ENCODE measurements around the gene C19orf47. TPM values are rescaled to one million over a fixed set of nuclear protein-coding genes. Genes with fewer than 3 reads are reported as not detected.

C19orf47 gene, protein sequence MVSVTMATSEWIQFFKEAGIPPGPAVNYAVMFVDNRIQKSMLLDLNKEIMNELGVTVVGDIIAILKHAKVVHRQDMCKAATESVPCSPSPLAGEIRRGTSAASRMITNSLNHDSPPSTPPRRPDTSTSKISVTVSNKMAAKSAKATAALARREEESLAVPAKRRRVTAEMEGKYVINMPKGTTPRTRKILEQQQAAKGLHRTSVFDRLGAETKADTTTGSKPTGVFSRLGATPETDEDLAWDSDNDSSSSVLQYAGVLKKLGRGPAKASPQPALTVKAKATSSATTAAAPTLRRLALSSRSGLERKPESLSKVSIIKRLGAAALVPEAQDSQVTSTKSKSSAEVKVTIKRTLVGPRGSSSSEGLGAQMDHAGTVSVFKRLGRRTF
- polyA plus RNA-seq: 8.8 TPM

DNA sequence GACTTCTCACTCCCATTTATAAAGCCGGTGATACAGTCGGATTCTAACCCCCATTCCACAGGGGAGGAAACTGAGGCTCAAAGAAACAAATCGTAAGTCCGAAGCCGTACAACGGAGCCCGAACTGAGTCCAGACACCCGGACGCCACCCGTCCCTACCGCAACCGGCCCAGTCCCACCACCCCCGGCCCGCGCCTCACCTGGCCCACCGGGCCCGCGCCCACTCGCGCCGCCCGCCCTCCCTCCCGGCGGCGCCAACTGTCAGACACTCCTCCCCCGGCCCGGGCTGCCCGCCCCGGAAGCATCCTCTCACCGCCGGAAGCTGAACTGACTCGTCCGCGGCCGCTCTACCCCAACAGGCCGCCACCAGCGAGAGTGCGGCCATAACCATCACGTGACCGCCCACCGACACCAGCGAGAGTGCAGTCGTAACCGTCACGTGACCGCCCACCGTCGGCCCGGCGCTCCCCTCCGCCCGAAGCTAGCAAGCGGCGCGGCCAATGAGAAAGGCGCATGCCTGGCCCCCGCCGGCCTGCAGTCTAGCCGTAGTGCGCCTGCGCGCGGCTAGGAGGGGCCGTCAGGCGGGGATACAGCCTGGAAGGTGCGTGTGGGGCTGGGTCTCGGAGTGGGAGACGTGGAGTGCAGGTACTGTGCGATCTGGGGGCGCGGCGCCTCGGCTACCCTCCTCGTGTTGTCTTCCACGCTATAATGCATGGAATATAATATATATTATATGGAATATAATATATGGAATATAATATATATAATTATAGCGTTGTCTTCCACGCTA lies at the start of gene C19orf47, which contains the start of gene PLD3:
C19orf47 (minus strand) TSS at position 273 of the 789 bp plus-strand sequence. CDS start 6,540 bp downstream, outside the sequence.
PLD3 (plus strand) TSS at position 571 of the 789 bp plus-strand sequence. CDS start 17,789 bp downstream, outside the sequence.
- Mint-ChIP-seq H3K36me3 (peaks cover 8% of the 10 kb centered on the region), H3K4me3 (peak within 1 kb of the TSS; percentile 91 to 97 (median 96)), H3K9me3 (no peaks in the 10 kb centered on the region), H3K27me3 (no peaks in the 10 kb centered on the region), H3K4me1 (peaks cover 11 to 24% (median 13%) of the 10 kb centered on the region in 3 donors), H3K27ac (peak within 1 kb of the TSS; percentile 90 to 97 (median 91))

DNA sequence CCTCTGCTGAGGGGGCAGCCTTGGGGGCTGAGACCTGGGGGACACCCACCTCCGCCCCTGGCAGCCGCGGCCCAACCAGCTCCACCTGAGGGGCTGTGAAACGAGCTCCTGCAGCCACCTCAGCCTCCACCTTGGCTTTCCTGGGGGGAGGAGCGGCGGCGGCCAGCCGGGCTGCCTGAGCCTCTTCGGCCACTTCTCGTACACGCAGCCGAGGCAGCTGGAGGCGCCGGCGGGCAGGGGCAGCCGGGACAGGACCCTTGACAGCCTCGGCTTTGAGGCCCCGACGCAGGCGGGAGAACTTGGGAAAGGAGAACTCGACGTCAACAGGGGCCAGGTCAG lies 49.3 kb upstream of the C19orf47 start:
- Mint-ChIP-seq H3K27ac (no peak overlapping the region), H3K9me3 (no peaks in the 10 kb centered on the region), H3K36me3 (no peaks in the 10 kb centered on the region), H3K4me1 (peaks cover 1 to 6% (median 5%) of the 10 kb centered on the region in 3 donors), H3K4me3 (no peak overlapping the region), H3K27me3 (peaks cover 2% of the 10 kb centered on the region)

DNA sequence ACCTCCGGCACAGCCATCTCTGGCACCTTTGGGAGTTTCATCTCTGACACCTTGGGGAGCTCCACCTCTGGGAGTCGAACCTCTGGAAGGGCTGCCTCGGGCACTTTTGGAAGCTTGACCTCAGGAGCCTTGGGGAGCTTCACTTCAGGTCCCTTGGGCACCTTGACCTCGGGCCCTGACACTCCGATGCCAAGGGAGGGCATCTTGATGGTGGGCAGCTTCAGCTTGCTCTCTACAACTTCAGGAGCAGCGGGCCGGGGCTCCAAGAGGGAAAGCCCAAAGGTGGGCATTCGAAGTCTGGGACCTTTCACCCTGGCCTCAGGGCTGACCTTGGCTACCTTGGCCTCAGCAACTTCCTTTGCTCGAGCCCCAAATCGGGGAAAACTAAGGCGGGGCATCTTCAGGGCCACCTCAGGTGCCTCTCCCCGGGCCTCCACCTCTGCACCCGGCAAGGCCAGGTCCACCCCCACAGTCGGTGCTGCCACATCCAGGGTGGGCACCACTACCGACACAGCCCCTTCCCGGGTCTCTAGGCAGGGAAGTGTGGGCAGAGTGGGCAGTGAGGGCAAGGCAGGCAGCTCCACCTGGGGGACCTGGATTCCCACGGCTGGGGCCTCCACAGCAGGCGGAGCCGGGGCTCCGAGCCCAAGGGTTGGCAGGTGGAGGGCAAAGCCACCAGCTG lies 48.8 kb upstream of the C19orf47 start:
- H3K4me3 Mint-ChIP-seq: no peak overlapping the region
- H3K27me3 Mint-ChIP-seq: peaks cover 4% of the 10 kb centered on the region
- H3K36me3 Mint-ChIP-seq: peaks cover 2% of the 10 kb centered on the region
- no peak overlapping the region for H3K27ac Mint-ChIP-seq
- H3K4me1 Mint-ChIP-seq: peaks cover 1 to 6% (median 5%) of the 10 kb centered on the region in 3 donors
- no peaks in the 10 kb centered on the region for H3K9me3 Mint-ChIP-seq

DNA sequence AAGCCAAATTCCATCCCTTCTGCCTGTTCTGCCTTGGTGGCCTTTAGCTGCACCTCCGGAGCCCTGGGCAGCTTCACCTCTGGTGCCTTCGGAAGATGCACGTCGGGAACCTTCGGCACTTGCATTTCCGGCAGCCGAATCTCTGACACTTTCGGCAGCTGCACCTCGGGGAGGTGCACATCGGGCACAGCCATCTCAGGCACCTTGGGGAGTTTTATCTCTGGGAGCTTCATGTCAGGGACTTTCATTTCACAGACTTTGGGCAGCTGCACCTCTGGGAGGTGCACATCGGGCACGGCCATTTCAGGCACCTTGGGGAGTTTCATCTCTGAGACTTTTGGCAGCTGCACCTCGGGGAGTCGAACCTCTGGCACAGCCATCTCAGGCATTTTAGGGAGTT lies 47.8 kb upstream of the C19orf47 start:
- Mint-ChIP-seq H3K27me3 (peaks cover 4% of the 10 kb centered on the region), H3K9me3 (no peaks in the 10 kb centered on the region), H3K4me1 (peaks cover 1 to 6% (median 5%) of the 10 kb centered on the region in 3 donors), H3K27ac (no peak overlapping the region), H3K36me3 (peaks cover 2% of the 10 kb centered on the region), H3K4me3 (no peak overlapping the region)

DNA sequence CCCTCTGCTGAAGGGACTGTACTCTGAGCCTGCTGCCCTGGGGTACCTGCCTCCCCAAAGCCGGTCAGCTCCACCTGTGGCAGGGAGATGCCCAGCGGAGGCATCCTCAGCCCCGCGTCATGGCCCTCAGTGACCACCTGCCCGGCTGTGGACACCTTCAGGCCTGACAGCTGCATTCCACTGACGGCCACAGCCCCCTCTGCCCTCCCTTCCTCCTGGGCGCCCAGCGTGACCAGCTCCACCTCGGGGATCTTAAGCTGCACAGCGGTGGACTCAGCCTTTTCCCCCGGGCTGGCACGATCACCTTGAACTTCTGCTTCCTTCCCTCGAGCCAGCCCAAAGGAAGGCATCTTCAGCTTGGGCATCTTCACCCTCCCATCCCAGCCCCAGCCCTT lies 46.6 kb upstream of the C19orf47 start:
- Mint-ChIP-seq H3K36me3 (peaks cover 2% of the 10 kb centered on the region), H3K27me3 (peaks cover 6% of the 10 kb centered on the region), H3K4me3 (no peak overlapping the region), H3K9me3 (no peaks in the 10 kb centered on the region), H3K4me1 (peaks cover 1 to 6% (median 5%) of the 10 kb centered on the region in 3 donors), H3K27ac (no peak overlapping the region)

DNA sequence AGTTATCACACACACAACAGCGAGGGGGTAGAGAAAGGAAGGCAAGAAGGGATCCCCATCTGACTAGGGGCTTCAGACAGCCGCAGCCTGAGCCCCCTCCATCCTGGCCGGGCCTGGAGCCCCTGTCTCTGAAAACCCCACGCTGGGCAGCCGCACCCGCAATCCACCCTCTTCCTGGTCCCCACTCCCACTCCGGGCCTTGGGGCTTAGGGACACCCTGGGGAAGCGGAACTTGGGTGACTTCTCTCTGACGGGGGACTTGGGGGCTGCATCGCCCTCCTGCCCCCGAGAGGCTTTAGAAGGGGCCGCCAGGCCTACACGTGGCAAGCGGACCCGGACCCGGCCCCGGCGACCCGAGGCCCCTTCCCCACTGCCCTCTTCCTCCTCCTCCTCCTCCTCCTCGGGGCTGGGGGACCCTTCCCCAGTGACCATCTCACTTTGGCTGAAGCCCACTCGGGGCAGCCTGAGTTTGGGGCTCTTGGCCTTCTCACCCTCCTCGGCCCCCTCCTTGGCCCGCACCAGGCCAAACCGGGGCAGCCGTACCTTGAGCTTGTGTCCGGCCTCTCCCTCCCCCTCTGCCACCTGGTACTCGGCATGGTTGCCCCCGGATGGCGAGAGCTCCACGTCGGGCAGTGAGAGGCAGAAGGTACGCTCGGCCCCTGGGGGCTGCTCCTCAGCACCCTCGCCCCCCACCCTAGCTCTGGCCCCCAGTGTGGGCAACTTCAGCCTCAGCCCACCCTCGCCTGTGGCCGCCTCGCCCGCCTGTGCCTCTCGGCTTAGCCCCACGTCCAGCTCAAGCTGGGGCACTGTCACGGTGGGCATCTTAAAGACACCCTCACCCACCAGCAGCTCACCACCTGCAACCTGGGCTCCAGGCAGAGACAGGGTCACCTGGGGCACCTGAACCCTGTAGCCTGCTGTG lies 46.0 kb upstream of the C19orf47 start:
- Mint-ChIP-seq H3K27me3 (peaks cover 6% of the 10 kb centered on the region), H3K27ac (no peak overlapping the region), H3K4me1 (peaks cover 1 to 4% (median 4%) of the 10 kb centered on the region in 3 donors), H3K36me3 (peaks cover 2% of the 10 kb centered on the region), H3K9me3 (no peaks in the 10 kb centered on the region), H3K4me3 (no peak overlapping the region)

DNA sequence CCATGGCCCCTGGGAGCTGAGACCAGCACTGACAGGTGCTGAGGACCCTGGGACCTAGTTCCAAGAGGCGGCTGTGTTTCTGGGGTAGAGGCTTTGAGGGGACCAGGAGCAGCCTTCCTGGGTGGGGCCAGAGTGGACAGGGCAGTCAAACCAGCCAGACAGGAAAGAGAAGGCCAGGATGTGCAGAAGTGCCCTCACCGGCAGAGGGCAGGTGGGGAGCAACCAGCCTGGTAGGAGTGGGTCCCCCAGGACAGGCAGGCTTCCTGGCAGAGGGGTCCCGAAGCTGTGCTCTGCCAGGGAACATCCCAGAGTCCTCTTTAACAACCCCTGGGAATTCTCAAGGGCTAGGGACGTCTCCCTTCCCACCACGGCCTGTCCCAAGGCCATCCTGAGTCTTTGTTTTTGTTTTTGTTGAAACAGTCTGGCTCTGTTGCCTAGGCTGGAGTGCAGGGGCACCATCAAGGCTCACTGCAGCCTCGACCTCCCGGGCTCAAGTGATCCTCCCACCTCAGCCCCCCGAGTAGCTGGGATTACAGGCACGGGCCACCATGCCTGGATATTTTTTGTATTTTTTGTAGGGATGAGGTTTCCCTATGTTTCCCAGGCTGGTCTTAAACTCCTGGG lies 44.8 kb upstream of the C19orf47 start:
- Mint-ChIP-seq H3K27me3 (peaks cover 5% of the 10 kb centered on the region), H3K27ac (no peak overlapping the region), H3K4me1 (no peaks in the 10 kb centered on the region), H3K4me3 (no peak overlapping the region), H3K36me3 (peaks cover 2% of the 10 kb centered on the region), H3K9me3 (no peaks in the 10 kb centered on the region)

DNA sequence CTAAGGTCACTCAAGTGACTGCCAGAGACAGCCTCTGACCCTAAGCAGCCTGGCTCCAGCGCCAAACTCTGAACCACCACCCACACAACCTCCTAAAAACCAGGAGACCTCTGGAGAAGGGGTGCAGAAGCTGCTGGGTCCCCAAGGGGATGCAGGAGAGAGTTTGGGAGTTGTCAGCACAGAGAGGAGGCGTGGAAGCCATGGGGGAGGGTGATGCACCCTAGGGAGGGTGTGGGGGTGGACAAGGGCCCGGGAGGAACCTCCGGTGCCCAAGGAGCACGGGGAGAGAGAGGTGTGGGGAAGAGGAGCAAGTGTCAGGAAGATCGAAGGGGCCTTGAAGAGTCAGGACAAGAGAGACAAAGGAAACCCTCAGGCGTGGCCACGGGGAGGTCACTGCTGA lies 43.9 kb upstream of the C19orf47 start:
- peaks cover 4% of the 10 kb centered on the region for H3K27me3 Mint-ChIP-seq
- H3K4me1 Mint-ChIP-seq: no peaks in the 10 kb centered on the region
- H3K36me3 Mint-ChIP-seq: peaks cover 3% of the 10 kb centered on the region
- no peaks in the 10 kb centered on the region for H3K9me3 Mint-ChIP-seq
- H3K27ac Mint-ChIP-seq: no peak overlapping the region
- no peak overlapping the region for H3K4me3 Mint-ChIP-seq

DNA sequence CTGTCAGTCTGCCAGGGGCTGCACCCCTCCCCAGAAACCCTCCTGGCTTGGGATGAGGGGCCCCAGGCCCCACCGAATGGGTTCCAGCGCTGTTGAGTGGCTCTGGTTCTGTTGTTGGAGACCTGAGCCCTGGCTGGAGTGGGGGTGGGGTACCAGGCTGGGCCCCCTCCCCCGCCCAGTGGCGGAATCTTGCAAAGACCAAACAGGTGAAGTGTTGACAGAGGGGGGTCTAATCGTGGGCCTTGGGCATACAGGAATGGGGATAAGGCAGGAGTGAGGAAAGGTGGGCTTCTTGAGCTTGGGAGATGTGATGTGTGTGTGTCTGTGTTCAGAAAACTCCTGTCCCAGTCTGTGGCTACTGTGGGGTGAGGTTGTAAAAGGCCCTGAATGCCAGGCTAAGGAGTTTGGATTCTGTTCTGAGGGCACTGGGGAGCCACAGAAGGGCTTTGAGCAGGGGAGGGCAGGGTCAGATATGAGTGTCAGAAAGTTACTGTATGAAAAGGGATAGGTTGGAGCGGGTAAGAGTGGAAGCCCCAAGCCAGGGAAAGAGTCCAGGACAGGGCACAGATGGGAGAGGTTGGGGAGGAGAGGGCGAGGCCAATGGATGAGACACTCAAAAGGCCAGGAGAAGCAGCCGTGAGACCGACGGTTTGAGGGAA lies 42.0 kb upstream of the C19orf47 start, which contains the start of gene HIPK4:
HIPK4 (minus strand) TSS at position 98 of the 659 bp plus-strand sequence. CDS start 279 bp downstream, outside the sequence.
- H3K4me1 Mint-ChIP-seq: no peaks in the 10 kb centered on the region
- H3K27me3 Mint-ChIP-seq: peaks cover 4% of the 10 kb centered on the region
- no peaks in the 10 kb centered on the region for H3K9me3 Mint-ChIP-seq
- H3K36me3 Mint-ChIP-seq: peaks cover 3% of the 10 kb centered on the region
- H3K4me3 Mint-ChIP-seq: no peak within 1 kb of the TSS
- H3K27ac Mint-ChIP-seq: no peak within 1 kb of the TSS

DNA sequence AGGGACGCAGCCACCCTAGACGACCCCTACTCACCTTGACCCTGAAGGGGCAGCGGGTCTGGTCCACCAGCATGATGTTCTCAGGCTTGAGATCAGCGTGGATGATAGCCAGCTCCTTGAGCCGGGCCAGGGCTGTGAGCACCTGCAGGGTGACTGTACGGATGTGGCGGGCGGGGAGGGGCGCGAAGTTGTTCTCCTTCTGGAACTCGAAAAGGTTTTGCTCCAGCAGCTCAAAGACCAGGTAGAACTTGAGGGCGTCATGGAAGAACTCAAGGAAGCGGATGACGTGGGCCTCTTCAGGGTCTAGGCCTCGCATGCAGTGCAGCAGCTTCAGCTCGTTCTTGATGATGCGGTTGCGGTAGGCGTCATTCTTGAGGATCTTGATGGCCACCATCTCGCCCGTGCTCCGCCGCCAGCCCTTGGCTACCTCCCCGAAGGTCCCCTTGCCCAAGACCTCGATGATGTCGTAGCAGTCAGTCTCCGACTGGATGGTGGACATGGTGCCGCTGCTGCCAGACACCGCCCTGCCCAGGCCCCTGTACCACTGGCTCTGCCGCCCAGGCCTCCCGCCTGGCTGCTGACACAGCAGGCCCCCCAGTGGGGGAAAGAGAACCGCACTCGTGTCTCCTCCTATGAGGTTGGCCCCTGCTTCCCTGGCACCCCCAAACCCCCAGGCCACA lies 41.3 kb upstream of the C19orf47 start:
- H3K36me3 Mint-ChIP-seq: peaks cover 3% of the 10 kb centered on the region
- H3K27me3 Mint-ChIP-seq: peaks cover 4% of the 10 kb centered on the region
- no peaks in the 10 kb centered on the region for H3K9me3 Mint-ChIP-seq
- H3K4me3 Mint-ChIP-seq: no peak overlapping the region
- no peak overlapping the region for H3K27ac Mint-ChIP-seq
- no peaks in the 10 kb centered on the region for H3K4me1 Mint-ChIP-seq

DNA sequence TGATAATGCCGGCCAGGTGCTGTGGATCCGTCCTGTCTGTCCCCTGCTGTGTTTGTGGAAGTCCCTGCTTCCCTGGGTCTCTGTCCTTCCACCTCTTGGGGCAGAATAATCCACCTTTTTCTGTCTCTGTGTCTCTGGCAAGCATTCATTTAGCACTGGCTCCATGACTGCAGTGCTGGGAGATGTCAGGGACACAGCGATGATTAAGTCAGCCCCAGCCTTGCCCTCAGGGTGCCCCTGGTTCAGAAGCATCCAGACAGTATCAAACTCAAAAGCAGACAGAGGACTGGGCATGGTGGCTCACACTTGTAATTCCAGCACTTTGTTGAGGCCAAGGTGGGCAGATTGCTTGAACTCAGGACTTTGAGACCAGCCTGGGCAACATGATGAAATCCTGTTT lies 40.3 kb upstream of the C19orf47 start:
- H3K27me3 Mint-ChIP-seq: peaks cover 4% of the 10 kb centered on the region
- H3K4me1 Mint-ChIP-seq: no peaks in the 10 kb centered on the region
- no peak overlapping the region for H3K4me3 Mint-ChIP-seq
- no peaks in the 10 kb centered on the region for H3K9me3 Mint-ChIP-seq
- peak overlapping the region in 1 of 3 donors; percentile 81 for H3K27ac Mint-ChIP-seq
- H3K36me3 Mint-ChIP-seq: peaks cover 3% of the 10 kb centered on the region

DNA sequence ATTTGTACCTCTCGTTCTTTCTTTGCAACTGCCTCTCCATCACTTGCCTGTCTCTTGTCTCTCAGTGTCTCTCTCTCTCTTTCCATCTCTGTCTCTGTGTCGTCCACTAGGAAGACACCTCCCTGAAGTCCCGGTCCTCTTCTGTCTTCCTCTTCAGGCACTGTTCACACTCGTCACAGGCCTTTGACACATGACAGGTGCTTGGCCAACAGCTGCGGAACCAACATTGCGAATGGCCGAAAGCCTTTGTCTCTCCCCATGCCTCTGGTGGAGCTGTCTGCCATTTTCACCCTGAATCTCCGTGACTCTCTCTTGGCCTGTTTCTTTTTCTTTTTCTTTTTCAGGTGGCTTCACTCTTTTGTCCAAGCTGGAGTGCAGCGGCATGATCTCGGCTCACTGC lies 39.0 kb upstream of the C19orf47 start:
- H3K4me3 Mint-ChIP-seq: no peak overlapping the region
- H3K27ac Mint-ChIP-seq: no peak overlapping the region
- H3K36me3 Mint-ChIP-seq: peaks cover 1% of the 10 kb centered on the region

DNA sequence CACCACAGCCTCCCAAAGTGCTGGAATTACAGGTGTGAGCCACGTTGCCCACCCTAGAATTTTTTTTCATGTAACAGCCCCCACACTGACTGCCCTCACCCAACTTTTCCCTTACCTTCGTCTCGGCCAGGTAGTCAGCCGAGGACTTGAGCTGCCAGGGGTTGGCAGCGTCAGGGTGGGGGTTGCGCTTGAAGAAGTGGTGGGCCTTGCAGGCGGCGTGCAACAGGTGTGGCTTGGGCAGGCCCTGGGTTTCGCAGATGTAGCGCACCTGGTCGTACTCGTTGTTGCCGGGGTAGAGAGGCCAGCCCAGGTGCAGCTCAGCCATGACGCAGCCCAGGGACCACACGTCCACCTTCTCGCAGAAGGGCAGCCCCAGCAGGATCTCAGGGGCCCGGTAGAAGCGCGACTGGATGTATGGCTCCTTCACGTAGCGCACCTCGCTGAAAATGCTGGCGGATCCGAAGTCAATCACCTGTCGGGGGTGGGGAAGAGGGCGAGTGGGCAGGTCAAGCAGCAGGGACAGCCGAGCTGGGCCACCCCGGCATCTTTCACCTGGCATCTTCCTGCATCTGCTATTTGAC lies 35.6 kb upstream of the C19orf47 start:
- Mint-ChIP-seq H3K36me3 (peaks cover 3% of the 10 kb centered on the region), H3K27ac (no peak overlapping the region)

More for the DNA sequence above, 39.0 kb upstream of the C19orf47 start:
- Mint-ChIP-seq H3K9me3 (no peaks in the 10 kb centered on the region), H3K4me1 (no peaks in the 10 kb centered on the region), H3K27me3 (peaks cover 2% of the 10 kb centered on the region)

More for the DNA sequence above, 35.6 kb upstream of the C19orf47 start:
- no peaks in the 10 kb centered on the region for H3K27me3 Mint-ChIP-seq
- no peaks in the 10 kb centered on the region for H3K9me3 Mint-ChIP-seq
- no peaks in the 10 kb centered on the region for H3K4me1 Mint-ChIP-seq
- no peak overlapping the region for H3K4me3 Mint-ChIP-seq
